GM12878 (cell line): ENCODE measurements around the gene HIVEP3. TPM values are rescaled to one million over a fixed set of nuclear protein-coding genes. Genes with fewer than 3 reads are reported as not detected.
A peak's percentile ranks its signal among the peaks of the same experiment; 100 is the strongest.

Experiments used
- ATAC-seq: fragments of 200-7000 bp; cut with Tn5 transposase; 3 replicates; pipeline ENCODE4 v1.9.1; 2020; ENCODE audit warnings: mild to moderate bottlenecking, moderate library complexity
- BruUV-seq: library from RNA; stranded (reverse); fragments of 400-500 nt; replicated peaks from 2 replicates; lab custom pipeline; 2021; lab: Mats Ljungman, UMichigan
- CTCF ChIA-PET: fragments of 300-600 bp; sonication (Branson Sonifier 250); formaldehyde crosslinking; extraction: SDS; loops from one replicate; lab custom pipeline; 2021; ENCODE audit warnings: inconsistent platforms; lab: Yijun Ruan, JAX
- POLR2A ChIA-PET: fragments of 350-600 bp; formaldehyde crosslinking; extraction: SDS; loops from one replicate; lab custom pipeline; 2021; ENCODE audit warnings: inconsistent platforms; lab: Charles Lee
- RAD21 ChIA-PET: fragments of 300-600 bp; sonication (Branson Sonifier 250); formaldehyde crosslinking; loops from one replicate; lab custom pipeline; 2023; ENCODE audit warnings: antibody characterized with exemption; ENCODE audit not compliant: unreplicated experiment; lab: Charles Lee
- SMC1A ChIA-PET: fragments of 300-600 bp; sonication (Branson Sonifier 250); formaldehyde crosslinking; loops from one replicate; lab custom pipeline; 2023; ENCODE audit not compliant: unreplicated experiment, uncharacterized antibody; lab: Charles Lee
- DNase-seq: peaks from one replicate; pipeline ENCODE4 v3.0.0-alpha.2; 2011; ENCODE audit warnings: low read depth, low spot score
- FAIRE-seq: peaks from 3 replicates; lab custom pipeline; 2011; peaks lifted over from hg19 to GRCh38; lab: Jason Lieb, UNC
- H2AFZ ChIP-seq: 2 replicates; pipeline ENCODE4 v1.6.0; 2011; ENCODE audit warnings: low read depth, low read length, control low read depth; ENCODE audit not compliant: control insufficient read depth
- H3K27ac ChIP-seq: 2 replicates; pipeline ENCODE4 v1.5.1; 2011; ENCODE audit warnings: control low read depth; ENCODE audit not compliant: control insufficient read depth, insufficient read depth
- H3K27me3 ChIP-seq, 2 experiments: replicated peaks in 1 of 2; 2 replicates each; pipeline versions ENCODE4 v1.6.0 to v1.6.1; 2011; ENCODE audit warnings: low read length in 1 of 2; ENCODE audit not compliant: control insufficient read depth in 2 of 2, insufficient read depth in 2 of 2
- H3K36me3 ChIP-seq, 2 experiments: 2 replicates each; pipeline ENCODE4 v1.5.1; 2011; ENCODE audit warnings: low read length in 1 of 2; ENCODE audit not compliant: control insufficient read depth in 2 of 2, insufficient read depth in 2 of 2
- H3K4me1 ChIP-seq: 2 replicates; pipeline ENCODE4 v1.6.1; 2011; ENCODE audit warnings: mild to moderate bottlenecking, low read length, moderate library complexity, mixed read lengths; ENCODE audit not compliant: control insufficient read depth, insufficient read depth
- H3K4me2 ChIP-seq: 2 replicates; pipeline ENCODE4 v1.6.0; 2011; ENCODE audit warnings: control low read depth; ENCODE audit not compliant: control insufficient read depth, insufficient read depth
- H3K4me3 ChIP-seq: fragments of 200-600 bp; sonication (generic); 2 replicates; pipeline ENCODE4 v1.5.1; 2016
- H3K79me2 ChIP-seq: 2 replicates; pipeline ENCODE4 v1.6.0; 2011; ENCODE audit warnings: low read length; ENCODE audit not compliant: control insufficient read depth, insufficient read depth
- H3K9ac ChIP-seq: 2 replicates; pipeline ENCODE4 v1.8.0; 2011; ENCODE audit warnings: low read length, control low read depth, mixed read lengths; ENCODE audit not compliant: control insufficient read depth, insufficient read depth
- H3K9me3 ChIP-seq: replicated peaks from 3 replicates; pipeline ENCODE4 v1.5.1; 2011; ENCODE audit warnings: mild to moderate bottlenecking, low read length; ENCODE audit not compliant: control insufficient read depth, insufficient read depth
- H4K20me1 ChIP-seq: 2 replicates; pipeline ENCODE4 v1.6.0; 2011; ENCODE audit not compliant: control insufficient read depth, insufficient read depth
- ASH2L ChIP-seq: fragments of 300-600, 200-600 bp; sonication (generic); IDR thresholded peaks from 2 replicates; pipeline ENCODE4 v1.6.1; 2017; ENCODE audit warnings: low read depth, mild to moderate bottlenecking, borderline replicate concordance
- CHD1 ChIP-seq: IDR thresholded peaks from 2 replicates; pipeline ENCODE4 v1.6.1; 2012; ENCODE audit warnings: low read depth, low read length, improper control_type of control experiment
- CREB1 ChIP-seq: IDR thresholded peaks from 2 replicates; pipeline ENCODE4 v1.6.1; 2012; ENCODE audit warnings: low read depth, mild to moderate bottlenecking, inconsistent platforms
- E2F4 ChIP-seq: IDR thresholded peaks from 2 replicates; pipeline ENCODE4 v1.6.1; 2012; ENCODE audit warnings: low read depth, low read length, improper control_type of control experiment
- GATAD2B ChIP-seq: fragments of 450-650 bp; conservative IDR thresholded peaks from 2 replicates; pipeline ENCODE4 v1.6.1; 2017; ENCODE audit warnings: low read depth, mild to moderate bottlenecking, moderate library complexity
- IKZF1 ChIP-seq: fragments of 450-650 bp; conservative IDR thresholded peaks from 2 replicates; pipeline ENCODE4 v1.6.1; 2017; ENCODE audit warnings: antibody characterized with exemption, mild to moderate bottlenecking
- PBX3 ChIP-seq: IDR thresholded peaks from 2 replicates; pipeline ENCODE4 v1.6.1; 2011; ENCODE audit warnings: mild to moderate bottlenecking, low read depth, low read length, moderate library complexity; ENCODE audit not compliant: insufficient replicate concordance
- RUNX3 ChIP-seq: IDR thresholded peaks from 2 replicates; pipeline ENCODE4 v1.6.1; 2012; ENCODE audit warnings: low read length, inconsistent platforms
- SMAD1 ChIP-seq: fragments of 450-650 bp; IDR thresholded peaks from 2 replicates; pipeline ENCODE4 v1.6.1; 2018; ENCODE audit warnings: mild to moderate bottlenecking, low read depth; ENCODE audit not compliant: partially characterized antibody
- WGBS: methylation state at CpG from one replicate; pipeline ENCODE4 v1.1.6; 2016; ENCODE audit warnings: low lambda C conversion rate; ENCODE audit not compliant: insufficient replicate concordance, insufficient coverage; ENCODE audit errors: missing lambda C conversion rate; 5-methylcytosine and 5-hydroxymethylcytosine counted together
- in situ Hi-C: fragments of 300-500 bp; cut with MboI; formaldehyde crosslinking; loops from 9 replicates; pipeline ENCODE4 v1.14.3; 2018; ENCODE audit warnings: mixed read lengths
- intact Hi-C: fragments of 100-400 bp; cut with micrococcal nuclease; formaldehyde crosslinking; loops from one replicate; pipeline ENCODE4 v1.14.2; 2022; ENCODE audit not compliant: unreplicated experiment
- polyA plus RNA-seq, 11 experiments: library from polyadenylated mRNA; depleted of rRNA in 4 of 11; unstranded in 6 of 11; stranded (reverse) in 5 of 11; fragments of >200 nt; fragmentation: Nextera tagmentation in 4 of 11; fragmentation: Illumina TruSeq in 1 of 11; extraction: Ambion mirVana in 4 of 11; extraction: Trizol in 1 of 11; gene quantifications; 1 replicate in 1 of 11; 2 replicates in 10 of 11; pipeline versions ENCODE4 v1.2.1 to v1.2.3, GENCODE V29; 2011 to 2016; ENCODE audit warnings: inconsistent platforms in 2 of 11, missing spikeins in 2 of 11, low read depth in 1 of 11
- total RNA-seq, 4 experiments: library from RNA; depleted of rRNA in 3 of 4; stranded (reverse); fragments of >200 nt in 3 of 4; fragmentation: Illumina TruSeq in 1 of 4; extraction: Trizol in 1 of 4; gene quantifications; 2 replicates each; pipeline versions ENCODE4 v1.2.1 to v1.2.3, GENCODE V29; 2013 to 2021
- TF ChIP-seq, protein P1 (sequence below): IDR thresholded peaks from 2 replicates; pipeline ENCODE4 v1.6.1; 2012; ENCODE audit warnings: improper control_type of control experiment, low read depth, low read length; ENCODE audit not compliant: insufficient replicate concordance
- TF ChIP-seq, protein P2 (sequence below): fragments of 450-650 bp; IDR thresholded peaks from 2 replicates; pipeline ENCODE4 v1.6.1; 2018; ENCODE audit warnings: mild to moderate bottlenecking, low read depth, moderate library complexity; ENCODE audit not compliant: partially characterized antibody

HIVEP3 gene
- total and polyA plus RNA-seq, 10 of the 15 experiments (the other 5 are each of a cell fraction or from before 2014, with no cell fraction given) = 1.8 to 13.6 (median 3.8) TPM

DNA sequence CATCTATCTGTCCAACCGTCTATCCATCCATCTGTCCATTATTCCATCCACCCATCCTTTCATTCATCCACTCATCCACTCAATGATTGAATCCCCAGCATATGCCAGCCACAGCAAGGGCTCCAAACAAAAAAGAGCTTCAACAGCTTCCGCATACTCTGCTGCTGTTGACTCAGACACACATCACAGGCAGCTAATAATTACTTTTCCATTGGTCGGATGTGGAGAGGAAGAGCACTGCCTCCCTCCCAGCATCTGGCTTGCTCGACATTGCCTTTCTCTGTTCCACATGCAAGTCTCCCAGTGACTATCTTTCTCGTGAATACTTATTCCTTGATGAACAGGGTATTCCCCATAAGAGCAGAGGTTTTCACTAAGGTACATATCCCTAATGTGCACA is 176.5 kb downstream of the HIVEP3 start (continued):
- TF ChIP-seq, protein P1, sequence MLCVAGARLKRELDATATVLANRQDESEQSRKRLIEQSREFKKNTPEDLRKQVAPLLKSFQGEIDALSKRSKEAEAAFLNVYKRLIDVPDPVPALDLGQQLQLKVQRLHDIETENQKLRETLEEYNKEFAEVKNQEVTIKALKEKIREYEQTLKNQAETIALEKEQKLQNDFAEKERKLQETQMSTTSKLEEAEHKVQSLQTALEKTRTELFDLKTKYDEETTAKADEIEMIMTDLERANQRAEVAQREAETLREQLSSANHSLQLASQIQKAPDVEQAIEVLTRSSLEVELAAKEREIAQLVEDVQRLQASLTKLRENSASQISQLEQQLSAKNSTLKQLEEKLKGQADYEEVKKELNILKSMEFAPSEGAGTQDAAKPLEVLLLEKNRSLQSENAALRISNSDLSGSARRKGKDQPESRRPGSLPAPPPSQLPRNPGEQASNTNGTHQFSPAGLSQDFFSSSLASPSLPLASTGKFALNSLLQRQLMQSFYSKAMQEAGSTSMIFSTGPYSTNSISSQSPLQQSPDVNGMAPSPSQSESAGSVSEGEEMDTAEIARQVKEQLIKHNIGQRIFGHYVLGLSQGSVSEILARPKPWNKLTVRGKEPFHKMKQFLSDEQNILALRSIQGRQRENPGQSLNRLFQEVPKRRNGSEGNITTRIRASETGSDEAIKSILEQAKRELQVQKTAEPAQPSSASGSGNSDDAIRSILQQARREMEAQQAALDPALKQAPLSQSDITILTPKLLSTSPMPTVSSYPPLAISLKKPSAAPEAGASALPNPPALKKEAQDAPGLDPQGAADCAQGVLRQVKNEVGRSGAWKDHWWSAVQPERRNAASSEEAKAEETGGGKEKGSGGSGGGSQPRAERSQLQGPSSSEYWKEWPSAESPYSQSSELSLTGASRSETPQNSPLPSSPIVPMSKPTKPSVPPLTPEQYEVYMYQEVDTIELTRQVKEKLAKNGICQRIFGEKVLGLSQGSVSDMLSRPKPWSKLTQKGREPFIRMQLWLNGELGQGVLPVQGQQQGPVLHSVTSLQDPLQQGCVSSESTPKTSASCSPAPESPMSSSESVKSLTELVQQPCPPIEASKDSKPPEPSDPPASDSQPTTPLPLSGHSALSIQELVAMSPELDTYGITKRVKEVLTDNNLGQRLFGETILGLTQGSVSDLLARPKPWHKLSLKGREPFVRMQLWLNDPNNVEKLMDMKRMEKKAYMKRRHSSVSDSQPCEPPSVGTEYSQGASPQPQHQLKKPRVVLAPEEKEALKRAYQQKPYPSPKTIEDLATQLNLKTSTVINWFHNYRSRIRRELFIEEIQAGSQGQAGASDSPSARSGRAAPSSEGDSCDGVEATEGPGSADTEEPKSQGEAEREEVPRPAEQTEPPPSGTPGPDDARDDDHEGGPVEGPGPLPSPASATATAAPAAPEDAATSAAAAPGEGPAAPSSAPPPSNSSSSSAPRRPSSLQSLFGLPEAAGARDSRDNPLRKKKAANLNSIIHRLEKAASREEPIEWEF = no peak

DNA sequence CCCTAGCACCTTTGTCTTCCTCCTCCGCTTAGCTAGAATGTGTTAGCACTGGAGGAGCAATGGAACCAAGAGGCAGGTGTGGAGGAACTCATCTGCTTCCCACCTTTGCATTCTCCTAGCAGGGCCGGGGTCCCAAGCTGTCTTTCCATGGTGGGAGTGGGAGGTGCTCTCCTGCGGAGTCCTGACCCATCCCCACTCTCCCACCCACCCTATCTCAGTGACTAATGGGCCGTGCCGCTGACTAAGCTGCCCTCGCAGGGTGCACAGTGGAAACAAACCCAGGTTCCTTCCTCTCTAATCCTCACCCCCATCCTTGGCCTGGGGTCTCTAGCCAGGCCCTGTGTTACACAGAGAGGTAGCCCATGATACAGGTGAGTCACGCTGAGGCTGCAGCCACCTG is 177.5 kb downstream of the HIVEP3 start:
- ChIA-PET CTCF (interaction anchor here (0.7 to 5.9 kb wide), 4 partner anchors 10 to 83 kb away, joined by 3 to 29 read pairs (median 14); no protein-coding TSS in a partner anchor), POLR2A (interaction anchor here (0.6 to 7.3 kb wide), 6 partner anchors 9 to 1211 kb away, joined by 3 to 67 read pairs (median 3); no protein-coding TSS in a partner anchor), SMC1A (interaction anchor here (0.9 to 8.0 kb wide), 6 partner anchors 9 to 88 kb away, joined by 3 to 93 read pairs (median 4); no protein-coding TSS in a partner anchor), RAD21 (interaction anchor here (1.1 to 6.3 kb wide), 8 partner anchors 10 to 116 kb away, joined by 3 to 77 read pairs (median 8); no protein-coding TSS in a partner anchor)
- whole genome bisulfite sequencing = 70% methylated on average over 7 of the region's 7 CpGs
- intact Hi-C loops (no loop called here), in situ Hi-C loops (no loop called here)
- H3K27me3 ChIP-seq = no peaks in the 10 kb centered on the region
- H3K36me3 ChIP-seq = 0 out of 4 replicates have a peak, but pooled peaks cover 0 to 2% of the 10 kb centered on the region in 2 experiments
- H3K4me1 ChIP-seq = peaks cover 61% of the 10 kb centered on the region
- no peak overlapping the region for H3K4me3 ChIP-seq
- H3K27ac ChIP-seq = peak overlapping the region; percentile 94
- H4K20me1 ChIP-seq = no peaks in the 10 kb centered on the region
- peak overlapping the region; percentile 38; the same call in 1 of the 2 replicates for H3K4me2 ChIP-seq
- H2AFZ ChIP-seq = no peak overlapping the region; the same call in 1 of the 2 replicates
- H3K9ac ChIP-seq = no peak overlapping the region
- FAIRE-seq (no peak), ATAC-seq (no peak), DNase-seq (no peak)
- H3K9me3 ChIP-seq = no peaks in the 10 kb centered on the region
- BruUV-seq = no TSS peak
- H3K79me2 ChIP-seq = peaks cover 4% of the 10 kb centered on the region
- TF ChIP-seq CHD1 (no peak), IKZF1 (no peak), RUNX3 (no peak), SMAD1 (no peak), E2F4 (no peak), PBX3 (no peak), ASH2L (no peak), GATAD2B (no peak), CREB1 (no peak)
- TF ChIP-seq, protein P2, sequence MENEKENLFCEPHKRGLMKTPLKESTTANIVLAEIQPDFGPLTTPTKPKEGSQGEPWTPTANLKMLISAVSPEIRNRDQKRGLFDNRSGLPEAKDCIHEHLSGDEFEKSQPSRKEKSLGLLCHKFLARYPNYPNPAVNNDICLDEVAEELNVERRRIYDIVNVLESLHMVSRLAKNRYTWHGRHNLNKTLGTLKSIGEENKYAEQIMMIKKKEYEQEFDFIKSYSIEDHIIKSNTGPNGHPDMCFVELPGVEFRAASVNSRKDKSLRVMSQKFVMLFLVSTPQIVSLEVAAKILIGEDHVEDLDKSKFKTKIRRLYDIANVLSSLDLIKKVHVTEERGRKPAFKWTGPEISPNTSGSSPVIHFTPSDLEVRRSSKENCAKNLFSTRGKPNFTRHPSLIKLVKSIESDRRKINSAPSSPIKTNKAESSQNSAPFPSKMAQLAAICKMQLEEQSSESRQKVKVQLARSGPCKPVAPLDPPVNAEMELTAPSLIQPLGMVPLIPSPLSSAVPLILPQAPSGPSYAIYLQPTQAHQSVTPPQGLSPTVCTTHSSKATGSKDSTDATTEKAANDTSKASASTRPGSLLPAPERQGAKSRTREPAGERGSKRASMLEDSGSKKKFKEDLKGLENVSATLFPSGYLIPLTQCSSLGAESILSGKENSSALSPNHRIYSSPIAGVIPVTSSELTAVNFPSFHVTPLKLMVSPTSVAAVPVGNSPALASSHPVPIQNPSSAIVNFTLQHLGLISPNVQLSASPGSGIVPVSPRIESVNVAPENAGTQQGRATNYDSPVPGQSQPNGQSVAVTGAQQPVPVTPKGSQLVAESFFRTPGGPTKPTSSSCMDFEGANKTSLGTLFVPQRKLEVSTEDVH = no peak
